NCI-H1105 (cell line): ENCODE data around the gene NTRK3.

Source experiments
- DNase-seq: peaks from one replicate; lab custom pipeline; 2025; lab: John Stamatoyannopoulos, UW

The NTRK3 gene

DNA sequence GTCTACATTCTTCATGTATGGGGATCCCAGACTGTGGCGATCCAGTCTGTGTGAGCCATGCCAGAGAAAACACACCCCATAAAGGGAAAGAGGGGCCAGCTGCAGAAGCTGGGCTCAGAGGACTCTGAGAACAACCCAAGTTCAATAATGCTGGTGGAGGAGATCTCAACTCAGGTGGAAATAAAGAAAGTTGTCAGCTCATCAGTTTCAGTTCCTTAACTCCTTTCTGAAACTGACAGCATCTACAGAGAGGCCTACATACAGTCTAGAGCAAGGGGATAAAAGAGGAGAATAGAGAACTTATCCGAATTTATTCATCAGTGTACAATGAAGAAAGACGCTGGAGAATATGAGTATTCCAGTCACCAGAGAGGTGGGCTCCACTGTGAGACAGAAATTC, 77.0 kb downstream of the NTRK3 start:
- no peak for DNase-seq

GRCh38 chr15:88178631-88179030, 77.9 kb downstream of the NTRK3 start:
- no peak for DNase-seq

GRCh38 chr15:88177451-88177850, 79.1 kb downstream of the NTRK3 start:
- DNase-seq = no peak

- no peak for DNase-seq
Measured at GRCh38 chr15:88174571-88174970, 82.0 kb downstream of the NTRK3 start.

- no peak for DNase-seq
Measured at GRCh38 chr15:88166082-88166993, 90.2 kb downstream of the NTRK3 start.

- no peak for DNase-seq
Measured at GRCh38 chr15:88161636-88162035, 94.9 kb downstream of the NTRK3 start.

- DNase-seq = no peak
Measured at GRCh38 chr15:88155310-88155709, 101.2 kb downstream of the NTRK3 start.

GRCh38 chr15:88152672-88153071, 103.9 kb downstream of the NTRK3 start:
- no peak for DNase-seq

- DNase-seq = peak; percentile 47
Measured at GRCh38 chr15:88147760-88148159, 108.8 kb downstream of the NTRK3 start.

DNA sequence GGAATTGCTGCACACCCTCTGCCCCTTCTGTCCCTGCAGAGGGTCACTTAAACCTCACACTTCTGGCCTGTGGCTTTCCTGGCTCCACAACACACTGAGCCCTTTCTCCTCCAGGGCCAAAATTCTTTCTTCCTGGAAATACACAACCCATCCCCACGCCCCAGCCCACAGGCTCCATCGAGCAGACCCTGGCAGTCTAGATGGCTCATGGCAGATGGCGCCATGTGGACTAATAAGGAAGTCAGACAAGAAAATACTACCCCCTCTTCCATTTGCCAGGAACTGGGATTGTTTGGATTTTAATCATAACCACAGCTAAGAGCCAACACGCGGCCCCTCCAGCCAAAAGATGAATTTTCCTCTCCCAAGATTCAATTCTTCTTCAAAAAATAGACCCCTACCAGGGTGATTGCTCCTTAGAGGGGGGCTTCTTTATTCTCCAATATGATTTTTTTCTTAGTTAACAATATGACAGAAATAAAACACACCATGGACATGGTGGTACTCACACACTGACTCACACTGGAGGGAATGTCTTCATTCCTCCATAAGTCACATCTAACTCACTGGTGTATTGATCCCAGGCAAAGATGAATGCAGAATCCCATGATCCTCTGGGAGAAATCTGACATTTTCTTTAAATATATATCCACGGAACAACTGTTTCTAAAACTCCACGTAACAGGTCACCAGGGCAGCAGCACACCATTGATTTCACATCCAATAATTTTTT, 111.5 kb downstream of the NTRK3 start:
- no peak for DNase-seq

DNA sequence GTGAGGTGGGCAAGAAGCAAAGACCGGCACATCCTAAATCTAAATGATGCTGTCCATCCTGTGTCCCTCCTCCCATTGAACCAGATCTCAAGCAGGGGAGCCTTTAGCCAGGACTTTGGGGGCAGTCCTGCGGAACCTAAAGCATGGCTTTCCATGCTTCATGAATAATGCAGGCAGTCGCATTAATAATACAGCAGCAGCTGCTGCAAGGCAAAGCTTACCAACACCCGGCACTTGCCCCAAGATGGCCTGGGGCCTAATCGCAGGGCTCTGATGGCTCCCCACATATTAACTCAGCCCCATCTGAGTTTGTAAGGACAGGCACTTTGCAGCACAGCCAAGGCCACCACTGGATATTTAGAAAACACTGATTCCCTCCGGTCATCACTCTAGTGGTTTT, 114.4 kb downstream of the NTRK3 start:
- no peak for DNase-seq

DNA sequence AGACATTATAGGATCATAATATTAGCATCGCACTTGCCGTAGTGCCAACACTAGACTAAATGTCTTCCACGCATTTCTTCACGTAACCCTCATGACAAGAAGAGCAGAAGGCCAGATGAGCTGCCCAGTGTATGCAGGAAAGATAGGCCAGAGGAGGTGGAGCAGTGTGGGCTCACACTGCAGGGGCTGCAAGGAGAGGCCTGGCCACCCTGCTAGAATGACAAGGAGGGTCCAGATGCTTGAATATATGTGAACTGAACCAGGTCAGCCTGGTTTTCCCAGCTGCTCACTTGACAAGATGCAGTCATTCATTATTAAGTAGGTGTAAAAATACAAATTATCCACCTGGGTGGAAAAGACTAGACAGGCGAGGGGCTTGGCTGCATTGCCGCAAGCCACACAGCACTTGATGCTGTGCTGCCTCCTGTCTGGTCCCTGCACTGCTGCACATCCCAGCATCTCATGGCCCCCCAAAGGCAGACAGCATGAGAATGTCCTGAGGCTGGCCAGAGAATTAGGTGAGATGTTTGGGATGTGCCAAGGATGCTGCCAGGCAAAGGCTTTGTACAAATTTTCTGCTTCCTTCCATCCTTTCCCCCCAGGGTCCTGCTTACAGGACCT, 115.2 kb downstream of the NTRK3 start:
- no peak for DNase-seq

DNA sequence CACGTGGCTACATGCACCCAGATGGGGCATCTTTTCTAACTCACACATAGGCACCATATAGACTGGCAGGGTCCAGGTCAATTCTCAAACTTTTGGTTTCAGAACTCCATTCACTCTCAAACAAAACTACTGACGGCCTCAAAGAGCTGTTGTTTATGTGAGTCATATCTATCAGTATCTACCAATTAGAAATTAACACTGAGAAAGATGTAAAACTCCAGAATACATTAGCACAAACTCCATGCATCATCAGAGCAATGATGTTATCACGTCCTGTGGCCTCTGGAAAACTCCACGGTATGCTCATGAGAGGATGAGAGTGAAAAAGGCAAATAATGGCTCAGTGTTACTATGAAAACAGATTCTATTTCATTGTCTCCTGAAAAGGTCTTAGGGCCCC, 116.1 kb downstream of the NTRK3 start:
- DNase-seq = no peak

- no peak for DNase-seq
Measured at GRCh38 chr15:88139936-88140335, 116.6 kb downstream of the NTRK3 start.

- DNase-seq = no peak
Measured at GRCh38 chr15:88133795-88134194, 122.7 kb downstream of the NTRK3 start.

- DNase-seq = no peak
Measured at GRCh38 chr15:88132499-88132898, 124.0 kb downstream of the NTRK3 start.

- no peak for DNase-seq
Measured at GRCh38 chr15:88131937-88132336, 124.6 kb downstream of the NTRK3 start.

GRCh38 chr15:88127432-88127790, 129.1 kb downstream of the NTRK3 start:
- DNase-seq = no peak

GRCh38 chr15:88126695-88127431, 129.7 kb downstream of the NTRK3 start:
- DNase-seq = no peak

DNA sequence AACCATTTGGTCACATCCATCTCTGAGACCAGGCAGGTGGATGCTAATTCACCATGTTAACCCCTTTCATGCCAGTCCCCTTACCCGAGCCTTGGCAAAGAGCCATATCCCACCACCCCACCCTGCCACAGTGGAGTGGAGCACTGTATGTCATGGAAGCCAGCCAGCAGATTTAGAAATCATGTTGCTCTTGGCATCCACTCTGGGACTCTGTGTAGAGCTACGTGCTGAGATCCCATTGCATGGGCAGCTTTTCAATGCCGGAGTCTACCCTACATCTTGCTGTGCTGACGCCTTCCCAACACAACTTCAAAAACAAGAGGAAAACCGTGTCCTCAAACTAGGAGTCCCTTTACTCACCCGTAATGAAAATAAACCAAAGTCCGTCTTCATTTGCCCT, 131.0 kb downstream of the NTRK3 start:
- DNase-seq = no peak

DNA sequence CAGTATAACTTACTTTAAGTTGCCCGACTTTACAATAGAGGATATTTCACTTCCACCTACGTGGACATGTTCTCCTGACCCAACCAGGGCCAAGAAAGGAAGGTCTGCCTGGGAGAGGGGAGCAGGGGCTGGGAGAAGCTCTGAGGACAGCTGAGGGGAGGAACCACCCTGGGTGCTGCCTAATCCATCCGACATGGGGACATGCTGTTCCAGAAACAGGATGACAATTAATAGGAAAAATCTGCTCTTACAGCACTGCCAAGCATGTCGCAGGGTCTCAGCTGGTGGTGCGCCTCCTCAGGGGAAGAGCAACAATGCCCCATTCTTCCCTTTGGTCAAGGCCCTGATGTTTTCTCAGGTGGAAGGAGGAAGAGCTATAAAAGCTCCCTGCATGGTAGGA, 132.3 kb downstream of the NTRK3 start:
- no peak for DNase-seq

- no peak for DNase-seq
Measured at GRCh38 chr15:88121968-88122530, 134.5 kb downstream of the NTRK3 start.
